Tibial nerve (tissue), 4 donors: ENCODE data around the gene FBXW11.

Experiments used
- CTCF ChIP-seq, 5 experiments: fragments of 200-600 bp in 3 of 5; fragments of 450-650 bp in 2 of 5; sonication (generic) in 3 of 5; IDR thresholded peaks; one replicate each; pipeline ENCODE4 v1.5.1; 2016 to 2019; ENCODE audit warnings: antibody characterized with exemption in 5 of 5, mild to moderate bottlenecking in 3 of 5, moderate library complexity in 2 of 5
- EP300 ChIP-seq, 2 donors: sonication (generic); formaldehyde crosslinking; IDR thresholded peaks; one replicate each; pipeline ENCODE4 v1.6.1; 2017; ENCODE audit warnings: antibody characterized with exemption in 2 of 2, mild to moderate bottlenecking in 1 of 2

- TF ChIP-seq CTCF (IDR thresholded peaks at IDR 0.05) (no peak), EP300 (IDR thresholded peaks at IDR 0.05) (no peak)
These were observed 158.0 kb downstream of the FBXW11 start for GRCh38 chr5:171848486-171848885.
